Ascending aorta (tissue), 2 donors: ENCODE data around the gene RIN3. TPM values are rescaled to one million over a fixed set of nuclear protein-coding genes. Genes with fewer than 3 reads are reported as not detected.

Source experiments
- DNase-seq, 2 donors: peaks; one replicate each; pipeline ENCODE4 v3.0.0-alpha.2; 2019; ENCODE audit warnings: low spot score in 2 of 2
- H3K27ac ChIP-seq, 2 donors: fragments of 200-600 bp; sonication (generic); one replicate each; pipeline ENCODE4 v1.5.1; 2016 to 2017; ENCODE audit warnings: mild to moderate bottlenecking in 1 of 2
- H3K27me3 ChIP-seq: fragments of 200-600 bp; sonication (generic); one replicate; pipeline ENCODE4 v1.5.1; 2017
- H3K36me3 ChIP-seq, 2 donors: fragments of 200-600 bp; sonication (generic); one replicate each; pipeline ENCODE4 v1.5.1; 2016
- H3K4me1 ChIP-seq, 2 donors: fragments of 200-600 bp; sonication (generic); one replicate each; pipeline ENCODE4 v1.5.1; 2016 to 2017; ENCODE audit warnings: mild to moderate bottlenecking in 1 of 2
- H3K4me3 ChIP-seq, 2 donors: fragments of 200-600 bp; sonication (generic); one replicate each; pipeline ENCODE4 v1.5.1; 2016 to 2017; ENCODE audit warnings: mild to moderate bottlenecking in 1 of 2
- H3K9me3 ChIP-seq, 2 donors: fragments of 200-600 bp; sonication (generic); one replicate each; pipeline ENCODE4 v1.5.1; 2016
- CTCF ChIP-seq, 3 experiments: fragments of 200-600 bp in 2 of 3; fragments of 450-650 bp in 1 of 3; sonication (generic) in 2 of 3; IDR thresholded peaks; one replicate each; pipeline ENCODE4 v1.5.1; 2016 to 2019; ENCODE audit warnings: antibody characterized with exemption in 3 of 3, mild to moderate bottlenecking in 1 of 3, moderate library complexity in 1 of 3
- intact Hi-C: fragments of 100-400 bp; cut with DNase I; formaldehyde crosslinking; loops from one replicate; pipeline ENCODE4 v1.15.1; 2023
- total RNA-seq: library from RNA; depleted of rRNA; stranded (reverse); fragments of >200 nt; gene quantifications from one replicate; pipeline ENCODE4 v1.1.0, GENCODE V29; 2016

Gene RIN3
- total RNA-seq, 1 donor from 2014 or later = 30.3 TPM

DNA sequence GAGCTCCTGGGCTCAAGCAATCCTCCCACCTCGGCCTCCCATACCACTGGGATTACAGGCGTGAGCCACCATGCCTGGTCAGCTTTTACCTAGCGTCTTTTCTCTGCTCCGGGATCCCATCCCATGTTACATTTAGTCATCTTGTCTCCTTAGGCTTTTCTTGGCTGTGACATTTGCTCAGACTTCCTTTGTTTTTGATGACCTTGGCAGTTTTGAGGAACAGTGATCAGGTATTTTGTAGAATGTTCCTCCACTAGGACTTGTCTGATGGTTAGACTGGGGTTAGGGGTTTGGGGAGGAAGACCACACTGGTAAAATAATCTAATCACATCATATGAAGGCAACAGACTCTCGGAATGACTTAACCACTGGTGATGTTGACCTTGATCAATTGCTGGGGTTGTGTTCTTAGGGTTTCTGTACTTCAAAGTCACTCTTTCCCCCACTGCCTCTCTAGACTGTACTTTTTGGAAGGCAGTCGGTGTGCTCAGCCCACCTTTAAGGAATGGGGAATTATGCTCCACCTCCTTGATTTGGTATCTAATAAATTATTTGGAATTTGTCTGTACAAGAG, 48.4 kb downstream of the RIN3 start:
- Histone ChIP-seq H3K27me3 (no peaks in the 10 kb centered on the region), H3K9me3 (no peaks in the 10 kb centered on the region), H3K27ac (peak overlapping the region; percentile 20 to 74), H3K36me3 (peaks cover 17 to 22% of the 10 kb centered on the region in 2 donors), H3K4me1 (peaks cover 3 to 34% of the 10 kb centered on the region in 2 donors), H3K4me3 (no peak overlapping the region)
- intact Hi-C loops = no loop called here
- no peak for TF ChIP-seq CTCF (IDR thresholded peaks at IDR 0.05)
- no peak for DNase-seq

DNA sequence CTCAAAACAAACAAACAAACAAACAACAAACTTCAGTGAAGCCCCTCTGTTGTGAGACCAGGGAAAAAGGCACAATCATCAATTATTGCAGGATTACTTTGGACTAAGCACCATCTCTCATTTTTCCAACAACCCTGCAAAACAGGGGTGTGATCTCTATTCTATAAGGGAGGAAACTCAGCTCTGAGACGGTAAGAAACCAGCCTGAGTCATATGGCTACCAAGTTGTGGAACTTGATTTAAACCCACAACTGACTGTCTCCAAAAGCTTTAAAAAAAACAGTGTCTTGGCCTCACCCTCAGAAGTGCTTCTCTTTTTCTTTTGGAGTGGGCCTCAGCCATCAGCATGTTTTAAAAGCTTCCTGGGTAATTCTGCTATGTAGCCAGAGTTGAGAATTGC, 49.8 kb downstream of the RIN3 start:
- H3K36me3 ChIP-seq = peaks cover 12% of the 10 kb centered on the region in 2 donors
- no peaks in the 10 kb centered on the region for H3K27me3 ChIP-seq
- intact Hi-C loops = no loop called here
- peaks cover 3 to 34% of the 10 kb centered on the region in 2 donors for H3K4me1 ChIP-seq
- peaks cover 0 to 4% of the 10 kb centered on the region in 2 donors for H3K9me3 ChIP-seq
- H3K27ac ChIP-seq = peak overlapping the region; percentile 71 to 74
- no peak overlapping the region for H3K4me3 ChIP-seq
- DNase-seq = no peak
- TF ChIP-seq CTCF (IDR thresholded peaks at IDR 0.05) = no peak

- H3K27ac ChIP-seq = peak overlapping the region; percentile 71 to 74
These were observed 50.2 kb downstream of the RIN3 start for GRCh38 chr14:92563765-92564285.

DNA sequence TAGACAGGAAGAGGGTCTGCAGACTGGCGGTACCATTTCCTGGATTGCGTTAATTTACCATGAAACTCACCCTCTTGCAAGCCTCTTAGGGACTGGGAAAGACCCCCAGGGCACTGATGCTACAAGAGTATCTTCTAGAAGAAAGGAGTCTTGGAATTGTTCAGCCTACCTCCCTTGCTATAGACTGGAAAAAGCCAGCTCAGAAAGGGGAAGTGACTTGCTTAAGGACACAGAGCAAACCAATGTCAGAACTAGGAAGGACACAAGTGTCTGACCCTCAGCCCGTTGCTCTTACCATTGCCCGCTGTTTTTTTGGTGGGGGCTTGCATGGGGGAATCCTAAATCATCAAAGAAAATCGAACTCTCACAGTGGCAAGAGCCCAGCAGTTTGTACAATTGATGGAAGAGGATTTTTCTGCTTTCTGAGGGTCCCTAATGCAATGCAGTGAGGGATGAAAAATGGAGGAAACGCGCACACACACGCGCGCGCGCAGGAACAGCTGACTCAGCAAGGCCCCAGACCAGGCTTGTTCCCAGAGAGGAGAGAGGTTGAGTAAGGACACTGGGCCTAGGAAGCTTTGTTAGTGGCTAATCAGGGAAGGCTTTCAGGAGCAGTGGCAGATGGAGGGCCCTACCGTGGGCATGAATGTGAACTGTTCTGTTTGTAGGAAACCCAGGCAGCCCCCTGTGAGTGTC, 50.9 kb downstream of the RIN3 start:
- intact Hi-C loops = no loop called here
- Histone ChIP-seq H3K27ac (peak overlapping the region; percentile 71 to 74), H3K4me3 (no peak overlapping the region), H3K27me3 (no peaks in the 10 kb centered on the region), H3K9me3 (peaks cover 0 to 4% of the 10 kb centered on the region in 2 donors), H3K4me1 (peaks cover 3 to 44% of the 10 kb centered on the region in 2 donors), H3K36me3 (peaks cover 7 to 9% of the 10 kb centered on the region in 2 donors)
- TF ChIP-seq CTCF (IDR thresholded peaks at IDR 0.05) = no peak
- no peak for DNase-seq

More at GRCh38 chr14:92563765-92564285, 50.2 kb downstream of the RIN3 start:
- Histone ChIP-seq H3K9me3 (peaks cover 0 to 4% of the 10 kb centered on the region in 2 donors), H3K36me3 (peaks cover 12% of the 10 kb centered on the region in 2 donors), H3K4me1 (peaks cover 3 to 38% of the 10 kb centered on the region in 2 donors), H3K27me3 (no peaks in the 10 kb centered on the region), H3K4me3 (no peak overlapping the region)
- intact Hi-C loops = no loop called here
- DNase-seq = no peak
- no peak for TF ChIP-seq CTCF (IDR thresholded peaks at IDR 0.05)

DNA sequence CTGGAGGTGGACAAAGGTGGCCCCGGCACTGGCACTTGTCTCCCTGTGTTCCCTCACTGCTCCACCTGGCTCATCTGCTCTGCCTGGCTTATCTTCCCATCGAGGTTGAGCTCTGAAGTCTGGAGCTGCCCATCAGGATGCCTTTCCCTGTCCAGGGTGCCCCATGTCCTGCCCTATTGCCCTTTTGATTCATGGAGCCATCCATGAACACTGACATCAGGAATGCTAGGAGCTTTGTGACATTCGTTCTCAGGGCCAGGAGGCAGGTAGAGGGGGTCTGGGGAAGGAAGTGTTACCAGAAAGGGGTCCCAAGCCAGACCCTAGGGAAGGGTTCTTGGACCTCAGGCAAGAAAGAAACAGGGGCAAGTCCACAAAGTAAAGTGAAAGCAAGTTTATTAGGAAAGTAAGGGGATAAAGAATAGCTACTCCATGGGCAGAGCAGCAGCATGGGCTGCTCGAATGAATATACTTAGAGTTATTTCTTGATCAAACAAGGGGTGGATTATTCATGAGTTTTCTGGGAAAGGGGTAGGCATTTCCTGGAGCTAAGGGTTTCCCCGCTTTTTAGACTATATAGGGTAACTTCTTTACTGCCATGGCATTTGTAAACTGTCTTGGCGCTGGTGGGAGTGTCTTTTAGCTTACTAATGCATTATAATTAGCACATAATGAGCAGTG, 51.6 kb downstream of the RIN3 start:
- peaks cover under 1 to 2% of the 10 kb centered on the region in 2 donors for H3K36me3 ChIP-seq

More for the DNA sequence above, 51.6 kb downstream of the RIN3 start:
- intact Hi-C loops = no loop called here
- TF ChIP-seq CTCF (IDR thresholded peaks at IDR 0.05) = no peak
- Histone ChIP-seq H3K27me3 (no peaks in the 10 kb centered on the region), H3K9me3 (peaks cover 0 to 4% of the 10 kb centered on the region in 2 donors), H3K4me3 (no peak overlapping the region), H3K27ac (peak overlapping the region; percentile 71), H3K4me1 (peaks cover 3 to 44% of the 10 kb centered on the region in 2 donors)
- DNase-seq = no peak
